ENCODE measurements around the gene ZSWIM8. TPM values are rescaled to one million over a fixed set of nuclear protein-coding genes. Genes with fewer than 3 reads are reported as not detected.

ZSWIM8 gene
- total RNA-seq, 1 experiment from 2014 or later = 30.6 TPM

DNA sequence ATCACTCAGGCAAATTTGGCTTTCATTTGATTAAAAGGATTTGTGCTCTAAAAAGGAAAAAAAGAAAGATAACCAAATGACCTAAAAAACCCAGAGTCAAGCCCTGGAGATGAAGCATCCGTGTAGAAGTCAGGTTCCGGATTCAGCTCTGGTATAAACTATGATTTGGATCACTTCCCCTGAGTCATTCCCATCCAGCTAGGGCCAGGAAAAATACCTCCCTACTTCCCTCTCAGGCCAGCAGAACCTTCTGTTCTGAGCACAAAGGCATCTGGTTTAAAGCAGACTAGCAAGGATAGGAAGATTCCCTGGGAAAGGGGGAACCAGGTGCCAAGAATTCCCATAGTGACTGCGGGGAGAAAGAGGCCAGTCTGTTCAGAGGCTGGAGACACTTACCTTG, 51.7 kb downstream of the ZSWIM8 start:
- in situ Hi-C loops (cut with HindIII; ENCODE audit: low sequenced_read_pairs) = no loop called here
- DNase-seq (ENCODE audit: low spot score) = peak; percentile 85

DNA sequence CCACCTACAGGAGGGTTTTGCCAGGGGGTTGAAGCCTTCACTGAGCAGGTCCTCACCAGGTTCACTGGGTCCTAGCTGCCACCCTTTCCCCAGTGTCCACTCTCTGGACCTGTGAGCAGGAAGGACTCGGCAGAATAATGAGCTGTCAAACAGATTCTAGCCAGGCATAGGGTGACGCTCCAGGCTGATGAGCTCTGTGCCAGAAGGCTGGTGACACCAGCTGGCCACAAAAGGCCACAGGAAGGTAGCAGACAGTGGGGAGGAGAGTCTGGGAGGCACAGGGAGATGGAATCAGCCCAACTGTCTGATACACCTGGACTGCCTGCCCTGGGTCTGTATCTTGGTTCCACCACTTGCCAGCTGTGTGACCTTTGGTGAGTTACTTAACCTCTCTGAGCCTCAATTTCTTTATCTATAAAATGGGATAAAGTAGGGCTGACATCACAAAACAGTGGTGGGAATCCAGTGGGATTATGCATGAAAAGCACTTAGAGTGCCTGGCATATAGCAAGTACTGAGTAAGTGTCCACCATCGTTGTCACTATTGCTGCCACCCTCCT, 52.7 kb downstream of the ZSWIM8 start:
- in situ Hi-C loops (cut with HindIII; ENCODE audit: low sequenced_read_pairs) = no loop called here

DNA sequence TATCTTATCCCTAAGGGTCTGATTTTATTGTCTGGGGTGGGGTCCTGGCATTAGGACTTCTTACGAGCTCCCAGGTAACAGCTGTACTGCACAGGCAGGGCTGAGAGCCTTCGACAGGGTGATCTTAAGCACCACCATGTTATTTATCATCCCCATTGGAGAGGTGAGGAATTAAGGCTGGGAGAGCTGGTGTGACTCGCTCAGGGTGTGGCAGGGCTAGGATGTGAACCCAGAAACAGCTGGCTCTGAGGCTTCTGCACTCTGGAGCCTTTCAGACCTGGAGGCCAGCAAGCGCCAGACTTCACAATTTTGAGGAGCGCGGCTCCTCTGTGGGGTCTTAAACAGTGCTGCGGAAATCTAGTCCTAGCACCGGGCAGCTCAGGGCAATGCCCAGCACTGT, 53.4 kb downstream of the ZSWIM8 start:
- in situ Hi-C loops (cut with HindIII; ENCODE audit: low sequenced_read_pairs) = no loop called here
- DNase-seq (ENCODE audit: low spot score) = no peak

More for the DNA sequence above, 52.7 kb downstream of the ZSWIM8 start:
- peak; percentile 85 for DNase-seq (ENCODE audit: low spot score)

DNA sequence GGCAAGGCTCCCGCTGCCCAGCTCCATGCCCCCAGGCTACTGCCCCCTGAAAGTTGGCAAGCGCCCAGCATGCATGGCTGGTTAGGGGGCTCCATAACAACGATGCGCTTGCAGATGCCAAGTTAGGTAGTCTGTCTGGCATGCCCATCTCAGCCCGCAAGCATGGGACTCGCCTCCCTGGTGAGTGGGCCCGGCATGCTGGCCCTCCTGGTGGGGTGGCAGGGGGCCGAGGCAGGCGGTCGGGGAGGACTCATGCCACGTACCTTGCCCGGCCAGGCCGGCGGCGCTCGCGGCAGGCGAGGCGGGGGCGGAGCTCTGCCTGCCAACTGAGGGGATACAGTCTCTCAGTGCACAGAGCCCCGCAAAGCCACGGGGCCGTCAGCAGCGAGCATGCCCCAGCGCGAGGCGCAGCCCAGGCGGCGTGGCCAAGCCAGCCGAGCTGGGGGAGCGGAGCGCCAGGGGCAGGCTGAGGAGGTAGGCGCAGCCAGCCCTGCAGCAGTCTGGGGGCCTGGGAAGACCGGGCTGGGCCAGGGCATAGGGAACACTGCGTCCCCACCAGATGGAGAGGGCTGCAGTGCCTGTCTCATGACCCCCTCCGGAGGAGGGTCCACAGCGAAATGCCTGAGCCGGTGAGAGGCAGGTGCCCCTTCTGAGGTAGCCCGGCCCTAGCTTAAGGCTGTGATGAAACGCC, 54.0 kb downstream of the ZSWIM8 start:
- in situ Hi-C loops (cut with HindIII; ENCODE audit: low sequenced_read_pairs) = no loop called here
- DNase-seq (ENCODE audit: low spot score) = no peak

DNA sequence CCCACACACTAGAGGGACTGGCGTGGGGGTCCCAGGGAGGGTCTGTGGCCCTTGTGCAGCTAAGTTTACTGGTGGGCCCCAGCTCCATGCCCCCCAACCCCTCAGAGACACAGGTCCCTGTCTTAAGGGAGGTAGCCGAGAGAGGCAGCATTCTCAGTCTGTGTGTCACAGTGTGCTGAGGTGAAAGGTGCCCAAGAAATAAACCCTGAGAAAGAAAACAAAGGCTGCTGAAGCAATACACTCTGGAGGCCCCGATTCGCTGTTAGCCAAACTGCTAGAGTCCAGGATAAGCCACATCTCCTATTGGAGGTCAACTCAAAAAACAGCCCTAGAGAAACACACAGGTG, 54.6 kb downstream of the ZSWIM8 start:
- in situ Hi-C loops (cut with HindIII; ENCODE audit: low sequenced_read_pairs) = no loop called here
- DNase-seq (ENCODE audit: low spot score) = no peak

DNA sequence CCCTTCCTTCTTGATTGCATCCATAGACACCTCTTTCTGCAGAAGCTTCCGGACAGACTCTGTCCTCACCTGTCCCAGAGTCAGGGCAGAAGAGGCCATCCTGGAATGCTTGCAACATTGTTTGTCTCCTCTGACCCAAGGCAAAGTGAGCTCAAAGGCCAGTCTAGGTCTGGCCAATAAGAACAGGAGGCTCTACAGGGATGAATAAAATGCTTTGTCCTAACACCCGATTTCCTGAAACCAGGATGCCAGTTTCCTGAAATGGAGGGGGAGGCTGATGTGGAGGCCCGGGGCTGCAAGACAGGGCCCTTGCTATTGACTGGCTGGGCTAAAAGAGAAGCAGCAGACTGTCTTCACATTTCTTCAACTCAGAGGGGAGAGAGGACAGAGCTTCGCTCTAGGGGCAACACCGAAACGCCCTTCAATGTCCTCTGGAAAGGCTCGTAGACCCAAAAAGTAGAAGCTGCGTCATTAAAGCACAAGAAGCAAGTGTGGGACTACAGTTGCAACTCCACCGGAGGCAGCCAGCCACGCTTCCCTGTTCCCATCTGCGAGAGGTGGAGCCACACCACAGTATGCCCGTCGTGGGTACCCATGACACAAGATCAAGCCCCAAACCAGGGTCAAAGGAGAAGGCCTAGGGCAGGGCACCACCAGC, 55.1 kb downstream of the ZSWIM8 start:
- in situ Hi-C loops (cut with HindIII; ENCODE audit: low sequenced_read_pairs) = no loop called here
- no peak for DNase-seq (ENCODE audit: low spot score)

DNA sequence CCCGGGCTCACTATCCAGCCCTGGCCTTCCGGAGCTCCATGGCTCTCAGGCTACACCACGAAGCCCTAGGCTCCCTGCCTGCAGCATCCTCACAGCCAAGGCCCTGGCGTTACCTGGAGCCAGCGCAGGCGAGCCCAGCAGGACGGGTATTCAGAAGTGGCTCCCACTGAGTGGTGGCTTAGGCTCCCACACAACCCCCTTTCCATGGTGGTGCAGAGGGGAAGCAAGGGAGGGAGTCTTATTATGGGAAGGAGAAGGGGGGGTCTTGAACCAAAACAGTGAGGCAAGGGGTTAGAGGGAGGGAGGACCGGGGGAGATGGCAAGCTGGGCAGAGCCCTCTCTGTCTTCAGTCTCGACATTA, 55.6 kb downstream of the ZSWIM8 start:
- in situ Hi-C loops (cut with HindIII; ENCODE audit: low sequenced_read_pairs) = no loop called here
- DNase-seq (ENCODE audit: low spot score) = no peak

DNA sequence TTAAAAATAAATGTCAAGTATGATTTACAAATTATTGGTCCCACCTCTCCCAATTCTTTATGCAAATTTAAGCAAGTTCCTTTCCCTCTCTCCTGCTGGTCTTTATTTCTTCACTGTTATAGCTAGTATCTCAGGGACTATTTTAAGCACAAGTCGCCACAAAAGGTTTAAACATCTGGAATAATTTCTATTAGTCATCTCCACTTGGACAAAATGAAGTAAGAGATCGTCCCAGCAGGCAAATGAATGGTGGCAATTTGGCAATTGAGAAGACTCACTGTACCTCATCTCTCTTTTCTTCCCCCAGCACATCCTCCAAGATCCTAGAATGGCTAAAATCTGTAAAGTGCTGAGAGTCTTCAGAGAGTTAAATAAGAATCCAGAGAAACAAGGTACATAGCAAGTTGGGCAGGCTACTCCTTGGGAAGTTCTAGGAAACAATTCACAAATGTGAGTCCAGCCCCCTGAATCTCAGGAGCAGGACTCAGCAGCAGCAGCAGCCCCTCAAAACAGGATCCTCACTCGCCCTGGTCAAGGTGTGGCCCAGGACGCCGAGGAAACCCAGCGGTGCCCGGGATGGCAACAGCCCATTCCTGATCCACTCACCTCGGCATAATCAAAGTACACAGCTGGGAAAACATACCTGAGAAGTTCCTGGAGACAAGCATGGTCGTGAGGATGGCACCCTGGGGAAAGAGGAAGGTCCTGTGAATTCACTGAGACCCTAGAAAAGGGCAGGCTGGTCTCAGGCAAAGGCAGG, 56.3 kb downstream of the ZSWIM8 start:
- in situ Hi-C loops (cut with HindIII; ENCODE audit: low sequenced_read_pairs) = no loop called here

DNA sequence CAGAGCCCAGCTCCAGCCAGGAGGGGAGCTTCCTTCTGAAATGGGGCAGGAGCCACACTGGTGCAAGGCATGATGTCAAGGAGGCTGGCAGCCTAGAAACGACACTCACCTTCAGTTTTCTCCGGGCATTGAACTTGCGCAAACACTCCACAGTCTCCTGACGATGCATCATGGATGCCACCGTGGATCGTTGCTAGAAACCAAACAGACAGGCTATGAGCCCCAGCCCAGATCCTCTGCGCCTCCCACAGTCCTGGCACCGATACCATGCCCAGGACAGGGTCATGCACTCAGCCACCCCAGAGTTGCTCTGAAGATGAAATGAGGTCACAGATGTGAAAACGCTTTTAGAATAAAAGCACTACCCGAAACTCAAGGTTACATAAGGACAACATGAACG, 56.9 kb downstream of the ZSWIM8 start:
- in situ Hi-C loops (cut with HindIII; ENCODE audit: low sequenced_read_pairs) = no loop called here
- no peak for DNase-seq (ENCODE audit: low spot score)

More for the DNA sequence above, 56.3 kb downstream of the ZSWIM8 start:
- no peak for DNase-seq (ENCODE audit: low spot score)

DNA sequence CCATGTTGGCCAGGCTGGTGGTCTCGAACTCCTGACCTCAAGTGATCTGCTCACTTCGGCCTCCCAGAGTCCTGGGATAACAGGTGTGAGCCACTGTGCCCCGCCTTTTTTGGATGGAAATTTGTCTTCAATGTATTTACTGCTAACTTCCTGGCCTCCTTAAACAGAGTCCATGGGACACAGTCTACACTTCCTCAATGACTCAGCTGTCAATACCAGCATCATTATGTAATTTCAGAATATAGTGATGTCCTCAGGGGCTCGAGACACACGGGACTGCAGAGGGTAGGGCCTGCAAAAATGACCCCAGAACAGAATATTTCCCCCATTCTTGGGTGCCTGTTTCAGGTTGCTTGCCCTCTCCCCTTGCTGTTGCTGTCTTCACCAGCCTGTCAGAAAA, 57.9 kb downstream of the ZSWIM8 start:
- DNase-seq (ENCODE audit: low spot score) = no peak
- in situ Hi-C loops (cut with HindIII; ENCODE audit: low sequenced_read_pairs) = no loop called here

DNA sequence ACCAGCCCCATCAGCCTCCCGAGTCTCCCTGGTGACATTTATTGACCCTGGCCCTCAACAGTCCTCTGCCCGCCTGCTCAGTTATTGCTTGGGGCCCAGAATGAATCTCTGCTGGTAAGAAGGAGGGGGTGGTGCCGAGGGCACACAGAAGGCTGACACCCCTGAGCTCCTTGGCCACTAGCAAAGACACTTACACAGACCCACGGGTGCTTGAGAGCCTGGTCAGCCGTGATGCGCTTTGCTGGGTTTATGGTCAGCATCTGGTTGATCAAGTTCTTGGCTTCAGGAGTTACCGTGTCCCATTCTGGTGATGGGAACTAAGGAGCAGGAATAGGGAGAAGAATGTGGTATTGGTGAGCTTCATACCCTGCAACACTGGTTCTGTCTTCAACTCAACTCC, 61.6 kb downstream of the ZSWIM8 start:
- DNase-seq (ENCODE audit: low spot score) = no peak
- in situ Hi-C loops (cut with HindIII; ENCODE audit: low sequenced_read_pairs) = no loop called here

DNA sequence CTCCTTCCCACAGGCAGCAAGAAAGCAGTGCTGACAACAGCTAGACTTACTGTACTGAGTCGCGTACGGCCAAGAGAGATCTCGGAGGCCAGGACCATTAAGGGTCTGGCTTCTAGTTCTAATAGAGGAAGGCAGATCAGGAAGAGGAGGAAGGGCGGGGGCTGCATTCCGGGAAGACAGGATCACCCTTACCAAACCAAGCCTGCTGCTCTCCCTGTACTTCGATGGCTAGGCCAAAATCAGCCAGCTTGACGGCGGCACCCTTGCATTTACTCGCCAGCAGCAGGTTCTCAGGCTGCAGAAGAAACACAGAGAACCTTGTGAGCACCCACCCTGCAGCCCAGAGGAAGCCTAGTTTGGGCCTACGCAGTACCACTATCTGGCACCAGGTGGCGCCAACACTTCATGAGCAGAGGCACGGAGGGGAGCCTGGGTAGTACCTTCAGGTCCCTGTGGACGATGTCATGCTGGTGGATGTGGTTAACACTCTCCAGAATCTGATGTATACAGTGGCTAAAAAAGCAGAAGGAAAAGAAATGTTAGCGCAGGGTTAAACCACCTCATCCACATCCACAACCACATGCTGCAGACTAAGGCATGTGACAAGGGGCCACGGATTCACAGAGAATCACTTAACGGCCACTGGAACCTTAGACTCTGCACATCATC, 63.5 kb downstream of the ZSWIM8 start:
- peak; percentile 84 for DNase-seq (ENCODE audit: low spot score)
- in situ Hi-C loops (cut with HindIII; ENCODE audit: low sequenced_read_pairs) = no loop called here

DNA sequence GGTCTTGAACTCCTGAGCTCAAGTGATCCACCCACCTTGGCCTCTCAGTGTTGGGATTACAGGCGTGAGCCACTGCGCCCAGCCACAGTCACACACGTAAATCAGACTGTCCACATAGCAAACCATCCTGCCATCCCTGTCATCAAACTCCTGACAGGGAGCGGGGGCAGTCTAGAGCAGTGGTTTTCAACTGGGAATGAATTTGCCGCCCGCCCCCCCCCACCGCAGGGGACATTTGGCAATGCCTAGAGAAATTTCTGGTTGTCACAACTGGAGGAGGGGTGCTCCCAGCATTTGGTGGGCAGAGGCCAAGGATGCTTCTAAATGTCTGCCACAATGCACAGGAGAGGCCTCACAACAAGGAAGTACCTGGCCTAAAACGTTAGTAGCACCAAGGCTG, 64.8 kb downstream of the ZSWIM8 start:
- no peak for DNase-seq (ENCODE audit: low spot score)
- in situ Hi-C loops (cut with HindIII; ENCODE audit: low sequenced_read_pairs) = no loop called here

DNA sequence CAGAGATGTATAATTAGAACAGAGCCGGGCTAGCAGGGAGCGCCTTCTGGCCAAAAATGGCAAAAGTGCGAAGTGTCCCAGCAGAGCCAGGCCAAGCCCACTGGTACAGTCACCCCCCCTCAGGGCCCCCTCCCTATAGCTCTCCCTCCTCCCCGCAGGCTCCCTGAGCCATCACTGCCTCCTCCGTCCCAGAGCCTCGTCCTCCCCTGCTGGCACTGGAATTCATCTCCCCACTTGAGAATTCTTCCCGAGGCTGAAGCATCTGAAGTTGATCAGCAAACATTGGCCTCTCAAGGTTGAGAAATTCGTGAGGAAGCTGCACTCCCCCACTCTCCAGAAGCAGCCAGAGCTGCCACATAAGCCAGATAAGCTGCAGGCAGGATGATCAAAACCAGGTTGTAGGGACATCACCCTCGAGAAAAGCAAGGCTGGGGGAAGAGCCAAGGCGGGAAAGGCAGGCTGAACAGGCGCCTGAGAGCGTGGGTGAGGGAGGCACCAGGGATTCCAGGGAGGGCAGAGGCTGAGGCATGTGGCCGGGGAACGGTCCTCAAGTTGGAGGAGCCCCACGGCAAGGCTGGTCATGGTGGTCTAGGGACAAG, 65.6 kb downstream of the ZSWIM8 start:
- DNase-seq (ENCODE audit: low spot score) = no peak
- in situ Hi-C loops (cut with HindIII; ENCODE audit: low sequenced_read_pairs) = no loop called here

Other genes with a start within 250 kb of the ZSWIM8 start
- gene USP54, start 194.3 kb upstream of the ZSWIM8 start, total RNA-seq (2014; rRNA removed; shearing (Covaris generic)) = 13.0 and 23.2 TPM in 2 replicates
- 1.2 TPM in 1 of 2 replicates, not detected in the other for gene MYOZ1, start 144.1 kb upstream of the ZSWIM8 start, total RNA-seq (2014; rRNA removed; shearing (Covaris generic))
- gene SYNPO2L, start 129.6 kb upstream of the ZSWIM8 start, total RNA-seq (2014; rRNA removed; shearing (Covaris generic)) = not detected in 2 replicates
- 0.55 and 1.5 TPM in 2 replicates for gene AGAP5, start 87.5 kb upstream of the ZSWIM8 start, total RNA-seq (2014; rRNA removed; shearing (Covaris generic))
- 49.0 and 54.4 TPM in 2 replicates for gene SEC24C, start 41.2 kb upstream of the ZSWIM8 start, total RNA-seq (2014; rRNA removed; shearing (Covaris generic))
- 65.5 and 76.8 TPM in 2 replicates for gene CHCHD1, start 3.6 kb upstream of the ZSWIM8 start, total RNA-seq (2014; rRNA removed; shearing (Covaris generic))
- 3.7 and 6.9 TPM in 2 replicates for gene NDST2, start 26.0 kb downstream of the ZSWIM8 start, total RNA-seq (2014; rRNA removed; shearing (Covaris generic))
- 9.0 and 11.8 TPM in 2 replicates for gene CAMK2G, start 88.9 kb downstream of the ZSWIM8 start, total RNA-seq (2014; rRNA removed; shearing (Covaris generic))
- 124 and 143 TPM in 2 replicates for gene PLAU, start 125.5 kb downstream of the ZSWIM8 start, total RNA-seq (2014; rRNA removed; shearing (Covaris generic))
- 310 and 384 TPM in 2 replicates for gene VCL, start 212.5 kb downstream of the ZSWIM8 start, total RNA-seq (2014; rRNA removed; shearing (Covaris generic))